HCT116 (cell line): Measurements from ENCODE around the gene IFT22. TPM values are rescaled to one million over a fixed set of nuclear protein-coding genes. Genes with fewer than 3 reads are reported as not detected.
"Not testable (repeated sequence)": the region's sequence is repeated elsewhere in the genome, so short reads cannot be mapped to it uniquely, and the experiment has no call there.

ENCODE experiments used
- ATAC-seq: fragments of 200-7000 bp; cut with Tn5 transposase; 2 replicates; pipeline ENCODE4 v1.9.1; 2020; ENCODE audit warnings: mild to moderate bottlenecking, moderate library complexity
- BruUV-seq: library from RNA; stranded (reverse); fragments of 400-500 nt; replicated peaks from 2 replicates; lab custom pipeline; 2021; lab: Mats Ljungman, UMichigan
- CTCF ChIA-PET: fragments of 300-600 bp; sonication (Branson Sonifier 250); formaldehyde crosslinking; loops from one replicate; lab custom pipeline; 2021; ENCODE audit warnings: antibody characterized with exemption; lab: Charles Lee
- POLR2A ChIA-PET: fragments of 300-600, 350-600 bp; sonication (Branson Sonifier 250); formaldehyde crosslinking; loops from one replicate; lab custom pipeline; 2021; ENCODE audit warnings: antibody characterized with exemption; lab: Charles Lee
- RAD21 ChIA-PET, 2 experiments: fragments of 300-600 bp; sonication (Branson Sonifier 250); formaldehyde crosslinking; loops; one replicate each; lab custom pipeline; 2023; ENCODE audit warnings: low total read pairs in 2 of 2; ENCODE audit not compliant: uncharacterized antibody in 2 of 2, unreplicated experiment in 2 of 2, low non-redundant PET in 1 of 2; lab: Charles Lee
- DNase-seq: peaks from one replicate; pipeline ENCODE4 v3.0.0-alpha.2; 2010; ENCODE audit warnings: low read depth, low spot score
- H2AFZ ChIP-seq: fragments of 200-600 bp; shearing (Covaris generic), sonication (generic); 2 replicates; pipeline ENCODE4 v1.6.1; 2017; ENCODE audit warnings: low read depth, mixed run types, mixed read lengths, antibody characterized with exemption, low read length; ENCODE audit not compliant: poor library complexity, severe bottlenecking
- H3K27ac ChIP-seq: 2 replicates; pipeline ENCODE4 v1.5.1; 2012; ENCODE audit warnings: low read depth, low read length
- H3K27me3 ChIP-seq: fragments of 200-600 bp; sonication (generic); 2 replicates; pipeline ENCODE4 v1.6.1; 2016; ENCODE audit warnings: mixed run types, low read length, mixed read lengths; ENCODE audit not compliant: insufficient read depth
- H3K36me3 ChIP-seq, 2 experiments: fragments of 200-500 bp in 1 of 2; fragments of 200-600 bp in 1 of 2; sonication (Bioruptor generic) in 1 of 2; sonication (generic) in 1 of 2; 2 replicates each; pipeline versions ENCODE4 v1.5.1 to v1.6.1; 2014 to 2016; ENCODE audit warnings: low read length in 2 of 2, inconsistent platforms in 1 of 2, mixed read lengths in 1 of 2, mixed run types in 1 of 2; ENCODE audit not compliant: insufficient read depth in 2 of 2, control insufficient read depth in 1 of 2
- H3K4me1 ChIP-seq, 2 experiments: fragments of 200-600 bp in 1 of 2; sonication (generic) in 1 of 2; 2 replicates each; pipeline versions ENCODE4 v1.5.1 to v1.6.1; 2012 to 2017; ENCODE audit warnings: low read length in 2 of 2, inconsistent platforms in 1 of 2, mild to moderate bottlenecking in 1 of 2, mixed read lengths in 1 of 2, mixed run types in 1 of 2, moderate library complexity in 1 of 2; ENCODE audit not compliant: insufficient read depth in 2 of 2, control insufficient read depth in 1 of 2
- H3K4me2 ChIP-seq: fragments of 200-600 bp; sonication (generic); 2 replicates; pipeline ENCODE4 v1.6.1; 2017; ENCODE audit warnings: mixed run types, low read length, mixed read lengths
- H3K4me3 ChIP-seq, 2 experiments: fragments of 200-600 bp in 1 of 2; sonication (generic) in 1 of 2; replicated peaks in 1 of 2; 2 replicates each; pipeline ENCODE4 v1.5.1; 2011 to 2016; ENCODE audit warnings: low read length in 2 of 2, control low read depth in 1 of 2, low read depth in 1 of 2, mild to moderate bottlenecking in 1 of 2, mixed read lengths in 1 of 2, mixed run types in 1 of 2
- H3K79me2 ChIP-seq: fragments of 200-600 bp; sonication (generic); 2 replicates; pipeline ENCODE4 v1.6.1; 2017; ENCODE audit warnings: mild to moderate bottlenecking, mixed run types, low read length, moderate library complexity, mixed read lengths; ENCODE audit not compliant: insufficient read depth
- H3K9ac ChIP-seq: fragments of 200-600 bp; sonication (generic); 2 replicates; pipeline ENCODE4 v1.6.1; 2016; ENCODE audit warnings: low read length, mixed read lengths
- H3K9me2 ChIP-seq: fragments of 200-600 bp; sonication (generic), shearing (Covaris generic); 2 replicates; pipeline ENCODE4 v1.6.1; 2017; ENCODE audit warnings: mixed run types, mild to moderate bottlenecking, moderate library complexity; ENCODE audit not compliant: insufficient read depth
- H3K9me3 ChIP-seq, 2 experiments: fragments of 200-500 bp in 1 of 2; fragments of 200-600 bp in 1 of 2; sonication (Bioruptor generic) in 1 of 2; sonication (generic) in 1 of 2; 2 replicates each; pipeline ENCODE4 v1.6.1; 2014 to 2017; ENCODE audit warnings: low read length in 2 of 2, mixed read lengths in 2 of 2, inconsistent platforms in 1 of 2, low read depth in 1 of 2, mild to moderate bottlenecking in 1 of 2, mixed run types in 1 of 2, moderate library complexity in 1 of 2; ENCODE audit not compliant: control insufficient read depth in 1 of 2, insufficient read depth in 1 of 2
- H4K20me1 ChIP-seq: fragments of 200-600 bp; sonication (generic), shearing (Covaris generic); 2 replicates; pipeline ENCODE4 v1.6.1; 2017; ENCODE audit warnings: mixed run types, mild to moderate bottlenecking, moderate library complexity; ENCODE audit not compliant: insufficient read depth
- EGR1 ChIP-seq: IDR thresholded peaks from 2 replicates; pipeline ENCODE4 v1.6.1; 2012; ENCODE audit warnings: low read depth
- POLR2A ChIP-seq: IDR thresholded peaks from 2 replicates; pipeline ENCODE4 v1.7.0; 2011; ENCODE audit warnings: borderline replicate concordance; ENCODE audit not compliant: insufficient read depth, insufficient read length; ENCODE audit errors: extremely low read depth
- SIN3A ChIP-seq: IDR thresholded peaks from 2 replicates; pipeline ENCODE4 v1.6.1; 2012; ENCODE audit warnings: low read depth
- SP1 ChIP-seq: IDR thresholded peaks from 2 replicates; pipeline ENCODE4 v1.6.1; 2012; ENCODE audit warnings: low read depth
- SRF ChIP-seq: IDR thresholded peaks from 2 replicates; pipeline ENCODE4 v1.6.1; 2012; ENCODE audit warnings: low read depth
- TCF7L2 ChIP-seq: IDR thresholded peaks from 2 replicates; pipeline ENCODE4 v1.7.0; 2011; ENCODE audit warnings: borderline replicate concordance, inconsistent platforms; ENCODE audit not compliant: insufficient read depth, insufficient read length; ENCODE audit errors: extremely low read depth
- ZNF274 ChIP-seq: fragments of 200-500 bp; sonication (Bioruptor generic); IDR thresholded peaks from 2 replicates; pipeline ENCODE4 v1.6.1; 2014; ENCODE audit warnings: mild to moderate bottlenecking, low read depth, low read length, inconsistent platforms
- intact Hi-C: fragments of 100-400 bp; cut with micrococcal nuclease; formaldehyde crosslinking; loops from 2 replicates; pipeline ENCODE4 v1.10.0; 2022
- total RNA-seq: library from RNA; stranded (reverse); gene quantifications from one replicate; pipeline ENCODE4 v1.2.1, GENCODE V29; 2021; ENCODE audit not compliant: unreplicated experiment
- TF ChIP-seq, protein P1 (sequence below): IDR thresholded peaks from 2 replicates; pipeline ENCODE4 v1.6.1; 2012
- TF ChIP-seq, protein P2 (sequence below): IDR thresholded peaks from 2 replicates; pipeline ENCODE4 v1.6.1; 2011; ENCODE audit warnings: mild to moderate bottlenecking, low read length, moderate library complexity; ENCODE audit not compliant: insufficient replicate concordance; ENCODE audit errors: extremely low read depth

IFT22 gene
- total RNA-seq, 1 experiment from 2014 or later = 27.2 TPM

DNA sequence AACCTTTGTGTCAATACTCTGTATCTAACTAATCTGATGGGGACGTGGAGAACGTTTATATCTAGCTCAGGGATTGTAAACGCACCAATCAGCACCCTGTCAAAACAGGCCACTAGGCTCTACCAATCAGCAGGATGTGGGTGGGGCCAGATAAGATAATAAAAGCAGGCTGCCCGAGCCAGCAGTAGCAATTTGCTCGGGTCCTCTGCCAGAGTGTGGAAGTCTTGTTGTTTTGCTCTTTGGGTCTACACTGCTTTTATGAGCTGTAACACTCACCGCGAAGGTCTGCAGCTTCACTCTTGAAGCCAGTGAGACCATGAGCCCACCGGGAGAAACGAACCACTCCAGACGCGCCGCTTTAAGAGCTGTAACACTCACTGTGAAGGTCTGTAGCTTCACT, 27.7 kb upstream of the IFT22 start:
- H3K9me3 ChIP-seq, H4K20me1 ChIP-seq, H3K27me3 ChIP-seq, H3K36me3 ChIP-seq, RAD21 ChIA-PET, H3K9me2 ChIP-seq, POLR2A ChIA-PET, H3K79me2 ChIP-seq, CTCF ChIA-PET, H3K9ac ChIP-seq, H3K4me2 ChIP-seq, H3K4me3 ChIP-seq, H2AFZ ChIP-seq, BruUV-seq, intact Hi-C loops, DNase-seq, H3K27ac ChIP-seq, ATAC-seq: not testable (repeated sequence)
- H3K4me1 ChIP-seq = peaks cover 11 to 14% of the 10 kb centered on the region in 2 experiments

DNA sequence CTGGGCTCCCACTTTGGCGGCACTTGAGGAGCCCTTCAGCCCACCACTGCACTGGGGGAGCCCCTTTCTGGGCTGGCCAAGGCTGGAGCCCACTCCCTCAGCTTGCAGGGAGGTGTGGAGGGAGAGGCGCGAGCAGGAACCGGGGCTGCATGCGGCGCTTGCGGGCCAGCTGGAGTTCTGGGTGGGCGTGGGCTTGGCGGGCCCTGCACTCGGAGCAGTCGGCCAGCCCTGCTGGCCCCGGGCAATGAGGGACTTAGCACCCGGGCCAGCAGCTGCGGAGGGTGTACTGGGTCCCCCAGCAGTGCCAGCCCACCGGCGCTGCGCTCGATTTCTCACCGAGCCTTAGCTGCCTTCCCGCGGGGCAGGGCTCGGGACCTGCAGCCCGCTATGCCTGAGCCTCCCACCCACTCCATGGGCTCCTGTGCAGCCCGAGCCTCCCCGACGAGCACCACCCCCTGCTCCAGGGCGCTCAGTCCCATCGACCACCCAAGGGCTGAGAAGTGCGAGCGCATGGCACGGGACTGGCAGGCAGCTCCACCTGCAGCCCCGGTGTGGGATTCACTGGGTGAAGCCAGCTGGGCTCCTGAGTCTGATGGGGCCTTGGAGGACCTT, 26.9 kb upstream of the IFT22 start:
- H3K9ac ChIP-seq, H3K36me3 ChIP-seq, H3K27ac ChIP-seq, H3K9me2 ChIP-seq, H3K9me3 ChIP-seq, POLR2A ChIA-PET, ATAC-seq, RAD21 ChIA-PET, H3K4me3 ChIP-seq, H3K79me2 ChIP-seq, CTCF ChIA-PET, H4K20me1 ChIP-seq, H2AFZ ChIP-seq, H3K4me2 ChIP-seq, intact Hi-C loops, BruUV-seq, H3K27me3 ChIP-seq, DNase-seq: not testable (repeated sequence)
- peaks cover 11 to 14% of the 10 kb centered on the region in 2 experiments for H3K4me1 ChIP-seq

DNA sequence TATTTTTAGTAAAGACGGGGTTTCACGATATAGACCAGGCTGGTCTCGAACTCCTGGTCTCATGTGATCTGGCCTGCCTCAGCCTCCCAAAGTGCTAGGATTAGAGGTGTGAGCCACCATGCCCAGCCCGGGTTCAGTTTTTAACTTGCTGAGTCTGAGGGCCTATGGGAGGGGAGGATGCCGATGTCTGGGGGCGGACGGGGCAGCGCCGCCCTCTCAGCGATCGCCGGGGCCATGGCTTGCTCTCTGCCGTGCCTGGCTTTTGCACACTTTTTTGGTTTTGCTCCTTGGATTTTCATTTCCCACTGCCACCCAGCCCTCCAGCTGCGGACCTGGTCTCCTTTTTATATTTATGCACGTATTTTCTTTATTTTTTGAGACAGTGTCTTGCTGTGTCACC, 25.9 kb upstream of the IFT22 start:
- peaks cover 4 to 5% of the 10 kb centered on the region in 2 experiments for H3K4me1 ChIP-seq
- no TSS peak for BruUV-seq
- no peak overlapping the region for H3K9ac ChIP-seq
- POLR2A ChIA-PET = no interaction called here
- no peaks in the 10 kb centered on the region for H3K27me3 ChIP-seq
- H2AFZ ChIP-seq = no peak overlapping the region
- H3K27ac ChIP-seq = no peak overlapping the region
- H3K79me2 ChIP-seq = no peaks in the 10 kb centered on the region
- RAD21 ChIA-PET = no interaction called here
- H4K20me1 ChIP-seq = no peaks in the 10 kb centered on the region
- no peaks in the 10 kb centered on the region for H3K36me3 ChIP-seq
- no peak overlapping the region for H3K4me2 ChIP-seq
- no peak for ATAC-seq
- no peak for DNase-seq
- H3K9me3 ChIP-seq = no peaks in the 10 kb centered on the region
- intact Hi-C loops = no loop called here
- H3K9me2 ChIP-seq = no peaks in the 10 kb centered on the region
- H3K4me3 ChIP-seq = no peak overlapping the region
- CTCF ChIA-PET = no interaction called here
- TF ChIP-seq ZNF274 = no peak
- TF ChIP-seq, protein P1, sequence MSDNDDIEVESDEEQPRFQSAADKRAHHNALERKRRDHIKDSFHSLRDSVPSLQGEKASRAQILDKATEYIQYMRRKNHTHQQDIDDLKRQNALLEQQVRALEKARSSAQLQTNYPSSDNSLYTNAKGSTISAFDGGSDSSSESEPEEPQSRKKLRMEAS = no peak
- no peak for TF ChIP-seq EGR1
- no peak for TF ChIP-seq POLR2A
- no peak for TF ChIP-seq TCF7L2
- no peak for TF ChIP-seq SRF
- TF ChIP-seq SP1 = no peak
- TF ChIP-seq, protein P2, sequence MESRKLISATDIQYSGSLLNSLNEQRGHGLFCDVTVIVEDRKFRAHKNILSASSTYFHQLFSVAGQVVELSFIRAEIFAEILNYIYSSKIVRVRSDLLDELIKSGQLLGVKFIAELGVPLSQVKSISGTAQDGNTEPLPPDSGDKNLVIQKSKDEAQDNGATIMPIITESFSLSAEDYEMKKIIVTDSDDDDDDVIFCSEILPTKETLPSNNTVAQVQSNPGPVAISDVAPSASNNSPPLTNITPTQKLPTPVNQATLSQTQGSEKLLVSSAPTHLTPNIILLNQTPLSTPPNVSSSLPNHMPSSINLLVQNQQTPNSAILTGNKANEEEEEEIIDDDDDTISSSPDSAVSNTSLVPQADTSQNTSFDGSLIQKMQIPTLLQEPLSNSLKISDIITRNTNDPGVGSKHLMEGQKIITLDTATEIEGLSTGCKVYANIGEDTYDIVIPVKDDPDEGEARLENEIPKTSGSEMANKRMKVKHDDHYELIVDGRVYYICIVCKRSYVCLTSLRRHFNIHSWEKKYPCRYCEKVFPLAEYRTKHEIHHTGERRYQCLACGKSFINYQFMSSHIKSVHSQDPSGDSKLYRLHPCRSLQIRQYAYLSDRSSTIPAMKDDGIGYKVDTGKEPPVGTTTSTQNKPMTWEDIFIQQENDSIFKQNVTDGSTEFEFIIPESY = no peak
- TF ChIP-seq SIN3A = no peak
